Esophagus mucosa (tissue), 1 donor: ENCODE measurements around the gene UPB1. TPM values are rescaled to one million over a fixed set of nuclear protein-coding genes. Genes with fewer than 3 reads are reported as not detected.

ENCODE experiments used
- ATAC-seq: fragments of 200-7000 bp; cut with Tn5 transposase; one replicate; pipeline ENCODE4 v1.9.1; 2020
- total RNA-seq: library from RNA; stranded (reverse); gene quantifications from one replicate; pipeline ENCODE4 v1.2.4, GENCODE V29; 2023
- donor health status: DM: yes; HTN: yes; CAD: no.

UPB1 gene
- total RNA-seq, 1 donor from 2014 or later: 0.12 TPM

- ATAC-seq: no peak
Observed at GRCh38 chr22:24566899-24567511, 71.9 kb downstream of the UPB1 start.

- no peak for ATAC-seq
Observed at GRCh38 chr22:24567668-24568067, 72.5 kb downstream of the UPB1 start.

GRCh38 chr22:24571266-24571665, 76.1 kb downstream of the UPB1 start:
- ATAC-seq: no peak

GRCh38 chr22:24576778-24577177, 81.6 kb downstream of the UPB1 start:
- no peak for ATAC-seq

Other genes starting within 250 kb of the UPB1 start
- gene SPECC1L, start 224.5 kb upstream of the UPB1 start, total RNA-seq: 33.4 TPM
- gene ADORA2A, start 67.7 kb upstream of the UPB1 start, total RNA-seq: not detected
- gene GUCD1, start 59.8 kb downstream of the UPB1 start, total RNA-seq: 50.1 TPM
- 72.7 TPM for gene SNRPD3, start 60.7 kb downstream of the UPB1 start, total RNA-seq
- gene LRRC75B, start 97.7 kb downstream of the UPB1 start, total RNA-seq: 5.0 TPM
- 2.9 TPM for gene GGT1, start 107.9 kb downstream of the UPB1 start, total RNA-seq